GM21737 (cell line): ENCODE measurements around the gene TSEN2.

Experiments
- ATAC-seq: cut with Tn5 transposase; IDR thresholded peaks from one replicate; pipeline ENCODE4 v1.9.1; 2021; ENCODE audit warnings: mild to moderate bottlenecking, moderate library complexity; ENCODE audit not compliant: unreplicated experiment

Gene TSEN2

DNA sequence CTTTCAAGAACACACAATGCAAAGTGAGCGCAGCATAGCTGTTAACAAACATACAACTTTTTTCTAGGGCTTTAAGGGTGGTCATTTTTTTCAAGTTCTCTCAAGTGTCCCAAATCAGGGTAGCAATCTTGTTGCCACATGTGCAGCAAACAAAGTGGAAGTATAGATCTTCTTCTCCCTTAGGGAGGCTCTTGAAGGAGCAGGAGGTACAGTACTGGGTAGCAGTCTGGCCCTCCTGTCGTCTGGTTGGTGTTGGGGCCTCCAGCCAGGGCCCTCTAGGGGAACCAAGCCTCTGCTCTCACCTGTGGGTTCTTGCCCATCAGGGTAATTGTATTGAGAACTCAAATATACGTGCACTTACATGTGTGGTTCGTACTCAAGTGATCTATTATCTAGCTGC is 98.5 kb downstream of the TSEN2 start:
- no peak for ATAC-seq
